GM18508 (cell line): ENCODE data around the gene SPATS2L.

ENCODE experiments used
- ATAC-seq: cut with Tn5 transposase; IDR thresholded peaks from one replicate; pipeline ENCODE4 v1.9.1; 2021; ENCODE audit warnings: moderate number of reproducible peaks; ENCODE audit not compliant: insufficient read depth, unreplicated experiment

The SPATS2L gene

GRCh38 chr2:200317975-200318374 is 11.5 kb downstream of the SPATS2L start:
- ATAC-seq = no peak

- no peak for ATAC-seq
Observed at GRCh38 chr2:200318940-200319435, 12.5 kb downstream of the SPATS2L start.

GRCh38 chr2:200319548-200320337 is 13.2 kb downstream of the SPATS2L start:
- ATAC-seq = no peak

- no peak for ATAC-seq
Observed at GRCh38 chr2:200320344-200320743, 13.9 kb downstream of the SPATS2L start.

- ATAC-seq = no peak
Observed at GRCh38 chr2:200320991-200321390, 14.5 kb downstream of the SPATS2L start.

- no peak for ATAC-seq
Observed at GRCh38 chr2:200321780-200322534, 15.5 kb downstream of the SPATS2L start.

GRCh38 chr2:200322607-200323006 is 16.1 kb downstream of the SPATS2L start:
- no peak for ATAC-seq

- no peak for ATAC-seq
Observed at GRCh38 chr2:200324362-200324761, 17.9 kb downstream of the SPATS2L start.

GRCh38 chr2:200329384-200329783 is 22.9 kb downstream of the SPATS2L start:
- ATAC-seq = no peak

- no peak for ATAC-seq
Observed at GRCh38 chr2:200329798-200330197, 23.3 kb downstream of the SPATS2L start.

GRCh38 chr2:200330351-200331060 is 24.0 kb downstream of the SPATS2L start:
- ATAC-seq = no peak

- no peak for ATAC-seq
Observed at GRCh38 chr2:200331061-200331400, 24.5 kb downstream of the SPATS2L start.

GRCh38 chr2:200335657-200336056 is 29.2 kb downstream of the SPATS2L start:
- ATAC-seq = no peak

GRCh38 chr2:200336980-200337615 is 30.6 kb downstream of the SPATS2L start:
- no peak for ATAC-seq

GRCh38 chr2:200337621-200338020 is 31.1 kb downstream of the SPATS2L start:
- ATAC-seq = no peak

- no peak for ATAC-seq
Observed at GRCh38 chr2:200338692-200339091, 32.2 kb downstream of the SPATS2L start.

GRCh38 chr2:200340508-200341224 is 34.2 kb downstream of the SPATS2L start:
- ATAC-seq = no peak

GRCh38 chr2:200341376-200341775 is 34.9 kb downstream of the SPATS2L start:
- ATAC-seq = no peak

- ATAC-seq = no peak
Observed at GRCh38 chr2:200342235-200342634, 35.7 kb downstream of the SPATS2L start.

GRCh38 chr2:200342654-200343053 is 36.2 kb downstream of the SPATS2L start:
- ATAC-seq = no peak
